ENCODE data around the gene ATP5F1E.

Gene ATP5F1E

DNA sequence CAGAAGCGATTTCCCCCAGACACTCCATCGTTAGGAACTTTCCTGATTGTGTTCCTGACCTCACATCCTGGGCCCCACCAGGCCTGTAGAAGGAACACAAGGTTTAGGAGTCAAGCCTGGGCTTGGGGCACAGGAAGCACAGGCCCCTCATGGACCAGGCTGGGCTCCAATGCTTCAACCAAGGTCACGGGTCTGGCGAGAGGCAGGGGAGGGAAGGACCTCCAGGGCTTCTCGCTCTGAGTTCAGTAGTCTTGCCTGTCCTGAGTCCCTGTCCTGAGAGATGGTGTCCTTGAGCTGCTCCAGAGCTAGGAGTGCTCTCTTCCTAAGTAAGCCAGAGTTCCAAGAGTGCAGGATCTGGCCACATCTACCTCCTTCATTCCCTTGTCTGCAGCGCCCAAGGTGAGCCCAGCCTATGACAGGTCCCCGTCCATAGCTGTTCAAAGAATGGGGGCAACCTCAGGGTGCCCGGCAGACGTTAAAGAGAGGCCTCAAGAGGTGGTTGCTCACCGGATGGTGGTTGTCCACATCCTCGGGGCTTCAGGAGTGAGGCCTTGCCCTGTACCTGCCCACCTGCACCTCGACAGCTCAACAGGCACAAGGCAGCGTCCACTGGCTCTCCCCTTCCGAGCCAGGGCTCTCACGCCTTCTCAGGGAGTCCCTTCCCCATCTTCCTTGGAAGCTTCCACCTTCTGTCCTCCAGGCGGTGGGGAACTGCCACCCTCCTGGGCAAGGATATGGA lies 14.5 kb downstream of the ATP5F1E start:
- Histone ChIP-seq H3K9me3 (ENCODE audit: control insufficient read depth, insufficient read depth, low read depth, low read length) (no peaks in the 10 kb centered on the region), H3K4me1 (ENCODE audit: control insufficient read depth, insufficient read depth, low read length) (no peaks in the 10 kb centered on the region), H3K4me3 (ENCODE audit: low read depth, low read length) (no peak overlapping the region), H3K27ac (ENCODE audit: extremely low read depth, low read depth, low read length) (no peak overlapping the region), H3K36me3 (ENCODE audit: control insufficient read depth in 2 of 2, insufficient read depth in 1 of 2, low read length in 2 of 2) (peaks cover 2 to 3% of the 10 kb centered on the region in 2 experiments; a peak in 2 of 3 replicates)
- no peak for TF ChIP-seq ZNF449 (tag by site-specific recombination; IDR thresholded peaks at IDR 0.05)
- TF ChIP-seq ZNF791 (tag by site-specific recombination; IDR thresholded peaks at IDR 0.05), result no peak
- TF ChIP-seq FEZF1 (tag by site-specific recombination; IDR thresholded peaks at IDR 0.05), result no peak
- no peak for TF ChIP-seq REPIN1 (tag by site-specific recombination; IDR thresholded peaks at IDR 0.05; ENCODE audit: low read depth)
- no peak for TF ChIP-seq ZNF121 (tag by site-specific recombination; IDR thresholded peaks at IDR 0.05)
- no peak for TF ChIP-seq BCL11A (tag by site-specific recombination; IDR thresholded peaks at IDR 0.05; ENCODE audit: low read depth)
- TF ChIP-seq, protein P1, sequence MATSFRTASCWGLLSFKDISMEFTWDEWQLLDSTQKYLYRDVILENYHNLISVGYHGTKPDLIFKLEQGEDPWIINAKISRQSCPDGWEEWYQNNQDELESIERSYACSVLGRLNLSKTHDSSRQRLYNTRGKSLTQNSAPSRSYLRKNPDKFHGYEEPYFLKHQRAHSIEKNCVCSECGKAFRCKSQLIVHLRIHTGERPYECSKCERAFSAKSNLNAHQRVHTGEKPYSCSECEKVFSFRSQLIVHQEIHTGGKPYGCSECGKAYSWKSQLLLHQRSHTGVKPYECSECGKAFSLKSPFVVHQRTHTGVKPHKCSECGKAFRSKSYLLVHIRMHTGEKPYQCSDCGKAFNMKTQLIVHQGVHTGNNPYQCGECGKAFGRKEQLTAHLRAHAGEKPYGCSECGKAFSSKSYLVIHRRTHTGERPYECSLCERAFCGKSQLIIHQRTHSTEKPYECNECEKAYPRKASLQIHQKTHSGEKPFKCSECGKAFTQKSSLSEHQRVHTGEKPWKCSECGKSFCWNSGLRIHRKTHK (tag by site-specific recombination; IDR thresholded peaks at IDR 0.05), result no peak
- TF ChIP-seq ZNF514 (tag by site-specific recombination; IDR thresholded peaks at IDR 0.05), result no peak
- no peak for TF ChIP-seq ZNF398 (tag by site-specific recombination; IDR thresholded peaks at IDR 0.05)
- POLR2A ChIA-PET, result interaction anchor here (5.1 kb wide), 1 partner anchor 14 kb away, joined by 19 read pairs; the partner anchor contains the start of gene ATP5F1E
- CTCF ChIA-PET, result no interaction called here

DNA sequence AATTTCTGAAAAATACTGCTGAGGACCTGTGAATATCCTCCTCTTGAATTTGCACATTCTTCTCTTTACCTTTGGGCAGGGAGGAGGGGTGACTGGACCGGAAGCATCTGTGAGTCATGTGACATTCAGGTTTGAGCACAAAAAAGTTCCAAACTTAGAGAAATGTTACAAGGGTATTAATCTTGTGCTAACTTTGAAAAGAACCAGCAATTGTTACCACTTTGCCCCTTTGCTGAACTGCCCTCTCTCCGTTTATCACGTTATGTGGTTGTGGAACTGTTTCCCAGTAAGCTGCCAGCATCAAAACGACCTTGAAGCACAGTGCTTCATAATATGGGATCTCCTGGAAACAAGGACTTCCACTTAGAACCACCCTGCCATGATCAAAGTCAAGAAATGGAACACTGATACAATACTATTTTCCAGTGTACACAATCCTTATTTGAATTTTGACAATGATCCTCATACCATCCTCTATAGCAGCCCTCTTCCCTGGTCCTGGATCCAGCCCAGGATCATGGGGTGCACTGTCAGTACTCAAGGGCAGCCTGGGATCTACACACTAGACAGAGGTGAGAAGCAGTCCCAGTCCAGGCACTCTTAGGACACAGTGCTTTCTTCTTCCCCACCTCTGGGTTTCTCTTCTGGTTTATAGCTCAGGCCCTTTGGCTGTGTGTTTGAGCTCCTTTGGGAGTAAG lies 15.2 kb downstream of the ATP5F1E start:
- no peaks in the 10 kb centered on the region for H3K9me3 ChIP-seq (ENCODE audit: control insufficient read depth, insufficient read depth, low read depth, low read length)
- H3K27ac ChIP-seq (ENCODE audit: extremely low read depth, low read depth, low read length), result no peak overlapping the region
- ChIA-PET POLR2A (interaction anchor here (5.1 kb wide), 1 partner anchor 15 kb away, joined by 19 read pairs; the partner anchor contains the start of gene ATP5F1E), CTCF (no interaction called here)
- H3K4me3 ChIP-seq (ENCODE audit: low read depth, low read length), result no peak overlapping the region
- H3K4me1 ChIP-seq (ENCODE audit: control insufficient read depth, insufficient read depth, low read length), result no peaks in the 10 kb centered on the region
- no peak for TF ChIP-seq ZFP69B (tag by site-specific recombination; IDR thresholded peaks at IDR 0.05)
- TF ChIP-seq YY2 (tag by site-specific recombination; IDR thresholded peaks at IDR 0.05), result no peak
- no peak for TF ChIP-seq ZNF248 (tag by site-specific recombination; IDR thresholded peaks at IDR 0.05)
- TF ChIP-seq ZNF184 (tag by site-specific recombination; IDR thresholded peaks at IDR 0.05), result no peak
- TF ChIP-seq ZNF658 (tag by site-specific recombination; IDR thresholded peaks at IDR 0.05), result no peak
- TF ChIP-seq ZBTB17 (tag by site-specific recombination; IDR thresholded peaks at IDR 0.05), result no peak
- no peak for TF ChIP-seq ZNF654 (tag by site-specific recombination; IDR thresholded peaks at IDR 0.05; ENCODE audit: low read depth)
- TF ChIP-seq ZNF560 (tag by site-specific recombination; IDR thresholded peaks at IDR 0.05; ENCODE audit: borderline replicate concordance), result no peak
- TF ChIP-seq SALL2 (tag by site-specific recombination; IDR thresholded peaks at IDR 0.05; ENCODE audit: borderline replicate concordance), result no peak
- TF ChIP-seq, protein P2, sequence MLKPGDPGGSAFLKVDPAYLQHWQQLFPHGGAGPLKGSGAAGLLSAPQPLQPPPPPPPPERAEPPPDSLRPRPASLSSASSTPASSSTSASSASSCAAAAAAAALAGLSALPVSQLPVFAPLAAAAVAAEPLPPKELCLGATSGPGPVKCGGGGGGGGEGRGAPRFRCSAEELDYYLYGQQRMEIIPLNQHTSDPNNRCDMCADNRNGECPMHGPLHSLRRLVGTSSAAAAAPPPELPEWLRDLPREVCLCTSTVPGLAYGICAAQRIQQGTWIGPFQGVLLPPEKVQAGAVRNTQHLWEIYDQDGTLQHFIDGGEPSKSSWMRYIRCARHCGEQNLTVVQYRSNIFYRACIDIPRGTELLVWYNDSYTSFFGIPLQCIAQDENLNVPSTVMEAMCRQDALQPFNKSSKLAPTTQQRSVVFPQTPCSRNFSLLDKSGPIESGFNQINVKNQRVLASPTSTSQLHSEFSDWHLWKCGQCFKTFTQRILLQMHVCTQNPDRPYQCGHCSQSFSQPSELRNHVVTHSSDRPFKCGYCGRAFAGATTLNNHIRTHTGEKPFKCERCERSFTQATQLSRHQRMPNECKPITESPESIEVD (tag by site-specific recombination; IDR thresholded peaks at IDR 0.05), result no peak
- TF ChIP-seq TRIM28 (IDR thresholded peaks at IDR 0.05; ENCODE audit: borderline replicate concordance, low read length), result no peak
- no peak for TF ChIP-seq ELK4 (IDR thresholded peaks at IDR 0.05; ENCODE audit: borderline replicate concordance, low read depth, low read length)
- TF ChIP-seq ZNF174 (tag by site-specific recombination; IDR thresholded peaks at IDR 0.05), result no peak
- no peak for TF ChIP-seq ZNF112 (tag by site-specific recombination; IDR thresholded peaks at IDR 0.05)
- TF ChIP-seq ZNF76 (tag by site-specific recombination; IDR thresholded peaks at IDR 0.05; ENCODE audit: borderline replicate concordance, low read depth), result no peak
- no peak for TF ChIP-seq ZIC2 (tag by site-specific recombination; IDR thresholded peaks at IDR 0.05)
- H3K36me3 ChIP-seq (ENCODE audit: control insufficient read depth in 2 of 2, insufficient read depth in 1 of 2, low read length in 2 of 2), result peaks cover 0 to under 1% of the 10 kb centered on the region in 2 experiments; a peak in 1 of 3 replicates

All from HEK293 (cell line).